ENCODE results near the gene RFX3. TPM values are rescaled to one million over a fixed set of nuclear protein-coding genes. Genes with fewer than 3 reads are reported as not detected.

RFX3 gene
- total RNA-seq, 1 experiment from 2014 or later = 9.9 TPM

GRCh38 chr9:3181049-3181953 is 344.5 kb downstream of the RFX3 start:
- Histone ChIP-seq H3K56ac (ENCODE audit: insufficient read length, low read depth, low read length) (no peak overlapping the region), H4K8ac (replicated peaks; ENCODE audit: insufficient read length, low read depth, low read length) (no peak overlapping the region), H3K23me2 (ENCODE audit: insufficient read length, low read depth, low read length, poor library complexity, severe bottlenecking) (peaks cover 13% of the 10 kb centered on the region), H4K20me1 (ENCODE audit: control insufficient read depth, insufficient read depth, insufficient read length) (no peaks in the 10 kb centered on the region), H2AFZ (ENCODE audit: low read length) (no peak overlapping the region), H4K5ac (ENCODE audit: insufficient read length, low read depth, low read length) (no peak overlapping the region), H2AK5ac (ENCODE audit: insufficient read length, low read length) (no peak overlapping the region), H2BK120ac (ENCODE audit: low read depth, low read length, poor library complexity, severe bottlenecking) (no peak overlapping the region), H4K91ac (ENCODE audit: insufficient read length, low read depth, low read length) (no peak overlapping the region), H3K14ac (ENCODE audit: insufficient read depth, low read length) (no peak overlapping the region; the same call in 1 of the 2 replicates), H2BK12ac (ENCODE audit: insufficient read length, low read depth, low read length) (no peak overlapping the region), H3K9me3 (ENCODE audit: control insufficient read depth, low read depth, low read length) (no peaks in the 10 kb centered on the region), H3K4ac (ENCODE audit: low read depth, low read length) (no peak overlapping the region), H3K79me1 (ENCODE audit: insufficient read depth, low read depth, low read length, poor library complexity, severe bottlenecking) (no peaks in the 10 kb centered on the region), H3K4me2 (ENCODE audit: insufficient read depth, insufficient read length, low read length) (peak overlapping the region; percentile 63), H3T11ph (ENCODE audit: low read length) (no peak overlapping the region), H3K27me3 (ENCODE audit: insufficient read depth, low read length) (peaks cover 4% of the 10 kb centered on the region; the same call in 1 of the 2 replicates), H2BK20ac (ENCODE audit: low read depth, low read length, poor library complexity, severe bottlenecking) (no peak overlapping the region), H2BK5ac (ENCODE audit: insufficient read length, low read length) (no peak overlapping the region), H3K27ac (ENCODE audit: insufficient read length, low read depth, low read length) (no peak overlapping the region), H3K79me2 (ENCODE audit: insufficient read depth, low read length) (no peaks in the 10 kb centered on the region), H3K4me1 (ENCODE audit: insufficient read depth, low read length) (no peaks in the 10 kb centered on the region), H2BK15ac (ENCODE audit: low read depth, low read length) (no peak overlapping the region), H3K9ac (ENCODE audit: extremely low read depth, insufficient read length, low read length) (no peak overlapping the region), H3K18ac (ENCODE audit: insufficient read length, low read depth, low read length) (no peak overlapping the region), H3K23ac (ENCODE audit: insufficient read length, low read depth, low read length) (no peak overlapping the region)
- peak; percentile 86 for DNase-seq
- Mint-ChIP-seq H3K4me3 (peak overlapping the region; percentile 71 to 74), H3K9me3 (no peaks in the 10 kb centered on the region), H3K36me3 (ENCODE audit: insufficient read depth in 1 of 3, low read depth in 3 of 3) (no peaks in the 10 kb centered on the region), H3K4me1 (peaks cover 15 to 19% of the 10 kb centered on the region in 2 experiments), H3K27ac (no peak overlapping the region; a peak in 1 of 7 replicates), H3K27me3 (ENCODE audit: low read depth) (peaks cover 46% of the 10 kb centered on the region)
- WGBS (ENCODE audit: extremely low coverage, insufficient read length, low lambda C conversion rate) = no CpG with 5 or more reads among the region's 76 CpGs
- peak; percentile 66 for TF ChIP-seq CTCF (conservative IDR thresholded peaks at IDR 0.05)

All from H9 (cell line).